Measurements from ENCODE around the gene MYOG.

GRCh38 chr1:203060115-203060514, 25.7 kb downstream of the MYOG start:
- TF ChIP-seq CTCF (IDR thresholded peaks at IDR 0.05; ENCODE audit: low read length) = no peak
- TF ChIP-seq EZH2 (IDR thresholded peaks at IDR 0.05; ENCODE audit: borderline replicate concordance, low read length) = no peak
